ENCODE data around the gene SMARCD1.

Gene SMARCD1

DNA sequence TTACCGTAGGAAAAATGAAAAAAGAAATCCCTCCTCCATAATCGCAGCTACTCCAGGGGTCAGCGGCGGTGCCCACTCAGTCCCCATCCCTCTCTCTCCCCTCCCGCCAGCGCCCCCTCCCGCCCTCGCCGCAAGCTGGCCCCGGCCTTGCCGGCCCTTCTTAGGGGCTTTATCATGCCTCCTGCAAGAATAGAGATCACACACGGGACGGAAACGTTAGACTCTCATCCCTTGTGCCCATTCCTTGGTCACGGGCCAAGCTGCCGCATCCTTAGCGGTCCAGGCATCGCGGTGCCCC is 26.2 kb downstream of the SMARCD1 start:
- H3F3A ChIP-seq (ENCODE audit: insufficient read depth) = no peaks in the 10 kb centered on the region
- no peaks in the 10 kb centered on the region for H3K36me3 ChIP-seq (ENCODE audit: low read length)
- peak overlapping the region; percentile 63 for H3K4me2 ChIP-seq (ENCODE audit: low read depth, low read length, poor library complexity, severe bottlenecking)
- no peaks in the 10 kb centered on the region for H3K27me3 ChIP-seq (ENCODE audit: low read length)
- H4K20me1 ChIP-seq (ENCODE audit: low read depth, low read length) = no peaks in the 10 kb centered on the region
- H3K9ac ChIP-seq (ENCODE audit: low read length) = peak overlapping the region; percentile 44
- no peak for TF ChIP-seq EZH2phosphoT487 (conservative IDR thresholded peaks at IDR 0.05; ENCODE audit: low read length)
- TF ChIP-seq, protein P1, sequence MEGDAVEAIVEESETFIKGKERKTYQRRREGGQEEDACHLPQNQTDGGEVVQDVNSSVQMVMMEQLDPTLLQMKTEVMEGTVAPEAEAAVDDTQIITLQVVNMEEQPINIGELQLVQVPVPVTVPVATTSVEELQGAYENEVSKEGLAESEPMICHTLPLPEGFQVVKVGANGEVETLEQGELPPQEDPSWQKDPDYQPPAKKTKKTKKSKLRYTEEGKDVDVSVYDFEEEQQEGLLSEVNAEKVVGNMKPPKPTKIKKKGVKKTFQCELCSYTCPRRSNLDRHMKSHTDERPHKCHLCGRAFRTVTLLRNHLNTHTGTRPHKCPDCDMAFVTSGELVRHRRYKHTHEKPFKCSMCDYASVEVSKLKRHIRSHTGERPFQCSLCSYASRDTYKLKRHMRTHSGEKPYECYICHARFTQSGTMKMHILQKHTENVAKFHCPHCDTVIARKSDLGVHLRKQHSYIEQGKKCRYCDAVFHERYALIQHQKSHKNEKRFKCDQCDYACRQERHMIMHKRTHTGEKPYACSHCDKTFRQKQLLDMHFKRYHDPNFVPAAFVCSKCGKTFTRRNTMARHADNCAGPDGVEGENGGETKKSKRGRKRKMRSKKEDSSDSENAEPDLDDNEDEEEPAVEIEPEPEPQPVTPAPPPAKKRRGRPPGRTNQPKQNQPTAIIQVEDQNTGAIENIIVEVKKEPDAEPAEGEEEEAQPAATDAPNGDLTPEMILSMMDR (IDR thresholded peaks at IDR 0.05; ENCODE audit: insufficient read depth, low read length, poor library complexity, severe bottlenecking) = peak; percentile 99
- no peaks in the 10 kb centered on the region for H3K9me3 ChIP-seq (ENCODE audit: insufficient read depth, low read length)
- H2AFZ ChIP-seq (ENCODE audit: low read depth, low read length, severe bottlenecking) = peak overlapping the region; percentile 95
- no peak overlapping the region for H3K27ac ChIP-seq (ENCODE audit: low read depth, low read length)
- H3K4me3 ChIP-seq (ENCODE audit: insufficient read depth, low read length, poor library complexity, severe bottlenecking) = peak overlapping the region; percentile 46
- no peaks in the 10 kb centered on the region for H3K9me2 ChIP-seq (replicated peaks; ENCODE audit: insufficient read depth, low read length)
- H3K79me2 ChIP-seq (ENCODE audit: insufficient read depth, low read length) = peaks cover 38% of the 10 kb centered on the region

DNA sequence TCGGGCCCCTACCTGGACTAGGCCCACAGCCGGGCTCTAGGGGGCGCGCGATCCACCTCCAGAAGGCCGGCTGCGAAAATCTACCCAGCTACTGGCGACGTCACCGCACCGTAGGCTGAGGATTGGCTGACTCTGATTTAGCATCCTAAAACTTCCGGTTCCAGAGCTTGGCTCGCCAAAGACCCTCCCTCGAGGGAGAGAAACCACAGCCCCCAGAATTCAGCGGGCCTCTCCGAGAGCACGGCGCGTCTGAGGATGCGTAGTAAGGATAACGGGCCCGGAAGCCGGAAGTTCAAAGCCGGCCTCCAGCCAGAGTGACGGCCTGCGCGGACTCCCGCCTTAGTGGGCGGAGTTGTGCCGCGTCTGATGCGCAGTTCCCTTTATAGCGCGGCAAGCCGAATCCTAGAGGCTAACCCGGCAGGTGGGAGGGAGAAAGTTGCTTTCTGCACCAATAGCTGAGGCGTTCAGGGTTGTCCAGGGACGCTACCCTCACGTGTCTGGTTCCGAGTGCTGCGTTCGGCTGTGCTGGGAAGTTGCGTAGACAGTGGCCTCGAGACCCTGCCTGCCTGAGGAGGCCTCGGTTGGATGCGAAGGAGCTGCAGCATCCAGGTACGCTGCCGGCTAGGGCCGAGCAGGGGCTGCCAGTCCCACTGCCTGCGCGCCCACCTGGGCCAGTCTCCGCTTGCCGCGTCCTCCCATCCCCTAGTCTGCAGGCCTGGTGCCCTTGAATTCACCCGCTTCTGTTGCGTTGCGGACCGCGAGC is 26.7 kb downstream of the SMARCD1 start, which contains the start of gene COX14:
Gene COX14 (plus strand): TSS at position 544 of the 763 bp plus-strand sequence. CDS start 7,808 bp downstream, outside the sequence.
- Histone ChIP-seq H3K36me3 (ENCODE audit: low read length) (no peaks in the 10 kb centered on the region), H3K79me2 (ENCODE audit: insufficient read depth, low read length) (peaks cover 44% of the 10 kb centered on the region), H2AFZ (ENCODE audit: low read depth, low read length, severe bottlenecking) (peak within 1 kb of the TSS; percentile 95), H3K9me2 (replicated peaks; ENCODE audit: insufficient read depth, low read length) (no peaks in the 10 kb centered on the region), H3K4me3 (ENCODE audit: insufficient read depth, low read length, poor library complexity, severe bottlenecking) (peak within 1 kb of the TSS; percentile 59), H3K27me3 (ENCODE audit: low read length) (no peaks in the 10 kb centered on the region), H4K20me1 (ENCODE audit: low read depth, low read length) (no peaks in the 10 kb centered on the region), H3K27ac (ENCODE audit: low read depth, low read length) (peak within 1 kb of the TSS; percentile 53), H3K9me3 (ENCODE audit: insufficient read depth, low read length) (no peaks in the 10 kb centered on the region), H3K4me2 (ENCODE audit: low read depth, low read length, poor library complexity, severe bottlenecking) (peak within 1 kb of the TSS; percentile 67), H3K9ac (ENCODE audit: low read length) (peak within 1 kb of the TSS; percentile 71), H3F3A (ENCODE audit: insufficient read depth) (no peaks in the 10 kb centered on the region)
- TF ChIP-seq, protein P1 (IDR thresholded peaks at IDR 0.05; ENCODE audit: insufficient read depth, low read length, poor library complexity, severe bottlenecking) = no peak
- no peak for TF ChIP-seq EZH2phosphoT487 (conservative IDR thresholded peaks at IDR 0.05; ENCODE audit: low read length)

DNA sequence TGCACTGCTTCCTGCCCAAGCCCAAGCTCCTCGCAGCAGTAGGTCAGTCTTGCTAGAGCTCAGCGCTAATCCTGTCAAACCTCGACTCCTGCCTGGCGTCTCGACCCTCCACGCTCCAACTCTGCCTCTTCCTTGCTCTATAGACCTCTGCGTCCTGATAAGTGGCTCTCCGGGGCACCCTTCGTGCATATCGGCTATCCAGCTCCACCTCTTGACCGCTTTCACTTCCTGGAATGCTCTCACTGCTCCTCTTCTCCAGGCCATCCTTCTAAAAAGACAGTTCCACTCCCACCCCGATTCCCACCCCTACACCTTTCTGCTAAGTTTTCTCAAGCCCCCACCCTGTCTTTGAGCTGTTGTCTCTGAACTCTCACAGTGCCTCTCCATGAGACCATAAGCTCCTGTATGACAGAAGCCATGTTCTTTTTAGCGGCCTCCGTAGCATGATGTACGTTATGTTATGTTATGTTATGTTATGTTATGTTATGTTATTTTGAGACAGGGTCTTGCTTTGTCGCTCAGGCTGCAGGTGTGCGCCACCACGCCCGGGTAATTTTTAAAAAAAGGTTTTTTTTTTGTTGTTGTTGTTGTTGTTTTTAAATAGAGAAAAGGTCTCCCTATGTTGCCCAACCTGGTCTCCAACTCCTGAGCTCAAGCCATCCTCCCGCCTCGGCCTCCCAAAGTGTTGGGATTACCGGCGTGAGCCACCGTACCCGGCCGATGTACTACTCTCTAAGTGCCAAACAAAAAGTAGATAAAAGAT is 27.5 kb downstream of the SMARCD1 start:
- Histone ChIP-seq H3K9me2 (replicated peaks; ENCODE audit: insufficient read depth, low read length) (no peaks in the 10 kb centered on the region), H4K20me1 (ENCODE audit: low read depth, low read length) (no peaks in the 10 kb centered on the region), H3K27ac (ENCODE audit: low read depth, low read length) (peak overlapping the region; percentile 53), H3K4me3 (ENCODE audit: insufficient read depth, low read length, poor library complexity, severe bottlenecking) (peak overlapping the region; percentile 59), H2AFZ (ENCODE audit: low read depth, low read length, severe bottlenecking) (peak overlapping the region; percentile 1), H3F3A (ENCODE audit: insufficient read depth) (no peaks in the 10 kb centered on the region), H3K9ac (ENCODE audit: low read length) (peak overlapping the region; percentile 71), H3K36me3 (ENCODE audit: low read length) (no peaks in the 10 kb centered on the region), H3K79me2 (ENCODE audit: insufficient read depth, low read length) (peaks cover 51% of the 10 kb centered on the region), H3K9me3 (ENCODE audit: insufficient read depth, low read length) (no peaks in the 10 kb centered on the region), H3K4me2 (ENCODE audit: low read depth, low read length, poor library complexity, severe bottlenecking) (peak overlapping the region; percentile 67), H3K27me3 (ENCODE audit: low read length) (no peaks in the 10 kb centered on the region)
- TF ChIP-seq, protein P1 (IDR thresholded peaks at IDR 0.05; ENCODE audit: insufficient read depth, low read length, poor library complexity, severe bottlenecking) = no peak
- TF ChIP-seq EZH2phosphoT487 (conservative IDR thresholded peaks at IDR 0.05; ENCODE audit: low read length) = no peak

Measured in SU-DHL-6 (cell line).